Activated B cell treated with CpG ODN at 0.5 μM for 24 hours (primary cell): Measurements from ENCODE around the gene CCDC40. TPM values are rescaled to one million over a fixed set of nuclear protein-coding genes. Genes with fewer than 3 reads are reported as not detected.

ENCODE experiments used
- ATAC-seq: fragments of 200-7000 bp; cut with Tn5 transposase; one replicate; pipeline ENCODE4 v1.10.0; 2021; ENCODE audit warnings: low read depth, mild to moderate bottlenecking, moderate library complexity
- CTCF ChIA-PET: fragments of 350-600 bp; sonication (Branson Sonifier 250); formaldehyde crosslinking; loops from one replicate; lab custom pipeline; 2021; ENCODE audit warnings: antibody characterized with exemption; lab: Charles Lee
- POLR2A ChIA-PET: fragments of 350-600 bp; sonication (Branson Sonifier 250); formaldehyde crosslinking; loops from one replicate; lab custom pipeline; 2021; ENCODE audit warnings: antibody characterized with exemption; lab: Charles Lee
- DNase-seq: peaks from one replicate; pipeline ENCODE4 v3.0.0; 2022
- H3K27ac Mint-ChIP-seq: one replicate; pipeline ENCODE4 v1.8.0; 2020; ENCODE audit warnings: mixed read lengths
- H3K27me3 Mint-ChIP-seq: one replicate; pipeline ENCODE4 v1.8.0; 2021; ENCODE audit warnings: mixed read lengths
- H3K36me3 Mint-ChIP-seq: one replicate; pipeline ENCODE4 v1.8.0; 2021; ENCODE audit warnings: low read depth, mixed read lengths
- H3K4me1 Mint-ChIP-seq: one replicate; pipeline ENCODE4 v1.8.0; 2021; ENCODE audit warnings: mixed read lengths
- H3K4me3 Mint-ChIP-seq: one replicate; pipeline ENCODE4 v1.8.0; 2020; ENCODE audit warnings: mild to moderate bottlenecking, mixed read lengths
- H3K9me3 Mint-ChIP-seq: one replicate; pipeline ENCODE4 v1.8.0; 2020; ENCODE audit warnings: mixed read lengths
- intact Hi-C: fragments of 100-400 bp; cut with micrococcal nuclease; formaldehyde crosslinking; loops from one replicate; pipeline ENCODE4 v1.15.1; 2024
- total RNA-seq: library from RNA; stranded (reverse); gene quantifications from 2 replicates; pipeline ENCODE4 v1.2.3, GENCODE V29; 2022
- TF ChIP-seq, protein P1 (sequence below): fragments of 200-600 bp; IDR thresholded peaks from one replicate; pipeline ENCODE4 v1.8.0; 2022; ENCODE audit warnings: antibody characterized with exemption, mild to moderate bottlenecking

The CCDC40 gene
- total RNA-seq, 1 donor from 2014 or later, result 0.55 TPM

DNA sequence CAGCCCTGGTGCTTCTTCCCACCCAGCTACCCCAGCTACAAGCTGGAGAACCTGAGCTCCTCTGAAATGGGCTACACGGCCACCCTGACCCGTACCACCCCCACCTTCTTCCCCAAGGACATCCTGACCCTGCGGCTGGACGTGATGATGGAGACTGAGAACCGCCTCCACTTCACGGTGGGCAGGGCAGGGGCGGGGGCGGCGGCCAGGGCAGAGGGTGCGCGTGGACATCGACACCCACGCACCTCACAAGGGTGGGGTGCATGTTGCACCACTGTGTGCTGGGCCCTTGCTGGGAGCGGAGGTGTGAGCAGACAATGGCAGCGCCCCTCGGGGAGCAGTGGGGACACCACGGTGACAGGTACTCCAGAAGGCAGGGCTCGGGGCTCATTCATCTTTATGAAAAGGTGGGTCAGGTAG lies 68.5 kb downstream of the CCDC40 start:
- no peaks in the 10 kb centered on the region for H3K27me3 Mint-ChIP-seq
- intact Hi-C loops, result loop anchor here (5.0 kb wide), 2 partner anchors 98 to 157 kb away; partner anchors contain the start of gene RNF213
- ChIA-PET POLR2A (interaction anchor here (0.5 kb wide), 1 partner anchor 915 kb away, joined by 3 read pairs; no protein-coding TSS in a partner anchor), CTCF (no interaction called here)
- peaks cover 5% of the 10 kb centered on the region for H3K36me3 Mint-ChIP-seq
- H3K9me3 Mint-ChIP-seq, result no peaks in the 10 kb centered on the region
- H3K27ac Mint-ChIP-seq, result no peak overlapping the region
- ATAC-seq (no peak), DNase-seq (no peak)
- peaks cover 21% of the 10 kb centered on the region for H3K4me1 Mint-ChIP-seq
- H3K4me3 Mint-ChIP-seq, result no peak overlapping the region
- TF ChIP-seq, protein P1, sequence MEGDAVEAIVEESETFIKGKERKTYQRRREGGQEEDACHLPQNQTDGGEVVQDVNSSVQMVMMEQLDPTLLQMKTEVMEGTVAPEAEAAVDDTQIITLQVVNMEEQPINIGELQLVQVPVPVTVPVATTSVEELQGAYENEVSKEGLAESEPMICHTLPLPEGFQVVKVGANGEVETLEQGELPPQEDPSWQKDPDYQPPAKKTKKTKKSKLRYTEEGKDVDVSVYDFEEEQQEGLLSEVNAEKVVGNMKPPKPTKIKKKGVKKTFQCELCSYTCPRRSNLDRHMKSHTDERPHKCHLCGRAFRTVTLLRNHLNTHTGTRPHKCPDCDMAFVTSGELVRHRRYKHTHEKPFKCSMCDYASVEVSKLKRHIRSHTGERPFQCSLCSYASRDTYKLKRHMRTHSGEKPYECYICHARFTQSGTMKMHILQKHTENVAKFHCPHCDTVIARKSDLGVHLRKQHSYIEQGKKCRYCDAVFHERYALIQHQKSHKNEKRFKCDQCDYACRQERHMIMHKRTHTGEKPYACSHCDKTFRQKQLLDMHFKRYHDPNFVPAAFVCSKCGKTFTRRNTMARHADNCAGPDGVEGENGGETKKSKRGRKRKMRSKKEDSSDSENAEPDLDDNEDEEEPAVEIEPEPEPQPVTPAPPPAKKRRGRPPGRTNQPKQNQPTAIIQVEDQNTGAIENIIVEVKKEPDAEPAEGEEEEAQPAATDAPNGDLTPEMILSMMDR, result no peak

DNA sequence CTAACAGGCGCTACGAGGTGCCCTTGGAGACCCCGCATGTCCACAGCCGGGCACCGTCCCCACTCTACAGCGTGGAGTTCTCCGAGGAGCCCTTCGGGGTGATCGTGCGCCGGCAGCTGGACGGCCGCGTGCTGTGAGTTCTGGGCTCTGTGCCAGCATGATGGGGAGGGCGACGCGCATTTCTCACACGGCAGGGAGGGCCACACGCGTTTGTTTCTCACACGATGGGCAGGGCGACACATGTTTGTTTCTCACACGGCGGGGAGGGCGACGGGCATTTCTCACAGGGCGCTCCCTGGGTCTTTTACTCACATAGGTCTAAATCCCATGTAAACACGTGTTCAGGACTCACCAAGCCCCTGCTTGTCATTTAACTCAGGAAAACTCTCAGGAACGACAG lies 69.3 kb downstream of the CCDC40 start:
- DNase-seq (no peak), ATAC-seq (no peak)
- Mint-ChIP-seq H3K9me3 (no peaks in the 10 kb centered on the region), H3K36me3 (peaks cover 5% of the 10 kb centered on the region), H3K4me1 (peaks cover 13% of the 10 kb centered on the region), H3K27ac (no peak overlapping the region), H3K27me3 (no peaks in the 10 kb centered on the region), H3K4me3 (no peak overlapping the region)
- TF ChIP-seq, protein P1, result no peak
- intact Hi-C loops, result no loop called here
- POLR2A ChIA-PET, result interaction anchor here (0.5 kb wide), 1 partner anchor 914 kb away, joined by 3 read pairs; no protein-coding TSS in a partner anchor
- CTCF ChIA-PET, result no interaction called here

DNA sequence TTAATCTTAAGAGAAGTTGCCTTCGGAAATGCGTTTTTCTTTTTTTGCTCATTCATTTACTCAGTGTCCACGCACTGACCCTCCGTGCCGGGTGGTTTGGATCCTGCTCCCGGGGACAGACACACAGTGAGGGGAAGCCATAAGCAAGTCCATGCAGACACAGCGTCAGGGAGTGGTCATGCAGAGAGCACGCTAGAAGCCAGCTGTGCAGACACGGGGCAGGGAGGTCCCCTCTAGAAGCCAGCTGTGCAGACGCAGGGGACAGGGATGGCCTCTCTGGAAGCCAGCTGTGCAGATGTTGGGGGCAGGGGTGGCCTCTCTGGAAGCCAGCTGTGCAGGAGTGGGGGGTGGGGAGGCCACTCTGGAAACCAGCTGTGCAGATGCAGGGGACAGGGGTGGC lies 69.7 kb downstream of the CCDC40 start:
- ATAC-seq (no peak), DNase-seq (no peak)
- Mint-ChIP-seq H3K4me1 (peaks cover 10% of the 10 kb centered on the region), H3K9me3 (no peaks in the 10 kb centered on the region), H3K27me3 (no peaks in the 10 kb centered on the region), H3K27ac (no peak overlapping the region), H3K36me3 (peaks cover 5% of the 10 kb centered on the region), H3K4me3 (no peak overlapping the region)
- intact Hi-C loops, result no loop called here
- TF ChIP-seq, protein P1, result no peak
- POLR2A ChIA-PET, result no interaction called here
- CTCF ChIA-PET, result no interaction called here

DNA sequence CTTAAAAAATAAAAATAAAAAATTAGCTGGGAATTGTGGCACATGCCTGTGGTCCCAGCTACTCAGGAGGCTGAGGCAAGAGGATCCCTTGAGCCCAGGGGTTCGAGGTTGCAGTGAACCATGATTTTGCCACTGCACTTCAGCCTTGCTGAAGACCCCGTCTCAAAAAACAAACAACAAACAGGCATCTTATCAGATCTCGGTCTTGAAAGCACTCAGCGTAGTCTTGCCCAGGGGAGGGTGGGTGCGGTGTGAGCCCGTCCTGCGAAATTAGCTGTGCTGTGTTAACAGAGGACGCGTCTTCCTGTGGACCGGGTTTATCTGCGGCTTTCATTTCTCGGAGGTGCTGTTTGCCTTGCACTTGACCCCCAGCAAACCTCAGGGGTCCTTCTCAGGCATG lies 70.3 kb downstream of the CCDC40 start:
- no peak for DNase-seq
- POLR2A ChIA-PET, result no interaction called here
- Mint-ChIP-seq H3K4me3 (no peak overlapping the region), H3K27me3 (no peaks in the 10 kb centered on the region), H3K9me3 (no peaks in the 10 kb centered on the region), H3K4me1 (peaks cover 10% of the 10 kb centered on the region), H3K36me3 (peaks cover 5% of the 10 kb centered on the region), H3K27ac (no peak overlapping the region)
- intact Hi-C loops, result no loop called here
- CTCF ChIA-PET, result no interaction called here
- TF ChIP-seq, protein P1, result no peak
- ATAC-seq, result no peak

DNA sequence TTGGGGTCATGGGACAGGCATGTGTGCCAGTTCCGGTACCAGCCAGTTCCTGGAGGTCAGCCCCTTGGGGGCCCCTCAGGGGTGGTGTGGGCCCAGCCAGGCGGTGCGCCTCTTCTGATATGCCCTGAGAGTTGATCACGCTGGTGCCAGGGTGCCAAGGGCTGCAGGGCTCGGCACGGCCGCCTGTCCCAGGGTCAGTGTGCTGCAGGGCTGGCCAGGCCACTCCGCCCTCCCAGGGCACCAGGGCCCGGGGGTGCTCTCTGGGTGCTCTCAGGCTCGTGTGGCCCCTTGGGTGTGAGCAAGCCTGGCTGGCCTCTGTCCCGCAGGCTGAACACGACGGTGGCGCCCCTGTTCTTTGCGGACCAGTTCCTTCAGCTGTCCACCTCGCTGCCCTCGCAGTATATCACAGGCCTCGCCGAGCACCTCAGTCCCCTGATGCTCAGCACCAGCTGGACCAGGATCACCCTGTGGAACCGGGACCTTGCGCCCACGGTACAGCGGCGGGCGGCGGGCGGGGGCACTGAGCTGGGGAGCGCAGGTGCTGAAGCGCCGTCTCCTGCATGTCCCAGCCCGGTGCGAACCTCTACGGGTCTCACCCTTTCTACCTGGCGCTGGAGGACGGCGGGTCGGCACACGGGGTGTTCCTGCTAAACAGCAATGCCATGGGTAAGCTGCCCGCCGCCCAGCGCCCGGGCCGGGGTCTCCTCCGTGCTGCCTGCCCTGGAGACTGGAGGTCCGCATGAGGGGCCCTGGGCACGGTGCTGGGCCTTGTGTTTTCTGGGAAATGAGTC lies 71.0 kb downstream of the CCDC40 start:
- TF ChIP-seq, protein P1, result no peak
- H3K4me3 Mint-ChIP-seq, result no peak overlapping the region
- CTCF ChIA-PET, result no interaction called here
- DNase-seq (no peak), ATAC-seq (no peak)
- POLR2A ChIA-PET, result no interaction called here
- H3K27ac Mint-ChIP-seq, result no peak overlapping the region
- H3K36me3 Mint-ChIP-seq, result peaks cover 5% of the 10 kb centered on the region
- intact Hi-C loops, result no loop called here
- no peaks in the 10 kb centered on the region for H3K27me3 Mint-ChIP-seq
- H3K9me3 Mint-ChIP-seq, result no peaks in the 10 kb centered on the region
- H3K4me1 Mint-ChIP-seq, result peaks cover 5% of the 10 kb centered on the region
